GM23338 (cell line): ENCODE data around the gene GMPPB. TPM values are rescaled to one million over a fixed set of nuclear protein-coding genes. Genes with fewer than 3 reads are reported as not detected.

ENCODE experiments used
- ATAC-seq: fragments of 200-7000 bp; cut with Tn5 transposase; 3 replicates; pipeline ENCODE4 v1.9.1; 2020
- DNase-seq: peaks from one replicate; pipeline ENCODE4 v3.0.0-alpha.2; 2015; ENCODE audit warnings: low spot score
- H2AFZ ChIP-seq: fragments of 200-600 bp; sonication (generic); 2 replicates; pipeline ENCODE4 v1.8.0; 2016; ENCODE audit warnings: antibody characterized with exemption, mild to moderate bottlenecking, moderate library complexity
- H3F3A ChIP-seq: fragments of 200-600 bp; sonication (generic); replicated peaks from 2 replicates; pipeline ENCODE4 v1.8.0; 2017; ENCODE audit warnings: antibody characterized with exemption, mixed run types, low read depth
- H3K27ac ChIP-seq: fragments of 200-600 bp; sonication (generic); 2 replicates; pipeline ENCODE4 v1.6.1; 2016; ENCODE audit warnings: low read depth
- H3K27me3 ChIP-seq: fragments of 200-600 bp; sonication (generic); 2 replicates; pipeline ENCODE4 v1.8.0; 2016; ENCODE audit warnings: mild to moderate bottlenecking, mixed run types, moderate library complexity; ENCODE audit not compliant: insufficient read depth
- H3K36me3 ChIP-seq: fragments of 200-600 bp; sonication (generic); 2 replicates; pipeline ENCODE4 v1.8.0; 2016; ENCODE audit warnings: mild to moderate bottlenecking; ENCODE audit not compliant: insufficient read depth
- H3K4me1 ChIP-seq: fragments of 200-600 bp; sonication (generic); 2 replicates; pipeline ENCODE4 v1.8.0; 2016; ENCODE audit warnings: mild to moderate bottlenecking, moderate library complexity; ENCODE audit not compliant: insufficient read depth
- H3K4me2 ChIP-seq: fragments of 200-600 bp; sonication (generic); 2 replicates; pipeline ENCODE4 v1.7.1; 2017; ENCODE audit warnings: mixed run types
- H3K4me3 ChIP-seq: fragments of 200-600 bp; sonication (generic); 2 replicates; pipeline ENCODE4 v1.6.1; 2016; ENCODE audit warnings: mixed run types
- H3K79me2 ChIP-seq: fragments of 200-600 bp; sonication (generic); replicated peaks from 2 replicates; pipeline ENCODE4 v1.8.0; 2017; ENCODE audit warnings: mild to moderate bottlenecking; ENCODE audit not compliant: insufficient read depth
- H3K9me2 ChIP-seq: fragments of 200-600 bp; sonication (generic); 2 replicates; pipeline ENCODE4 v1.8.0; 2017; ENCODE audit not compliant: insufficient read depth
- H4K20me1 ChIP-seq: fragments of 200-600 bp; sonication (generic); replicated peaks from 2 replicates; pipeline ENCODE4 v1.8.0; 2017; ENCODE audit warnings: mild to moderate bottlenecking; ENCODE audit not compliant: insufficient read depth
- H3K27ac Mint-ChIP-seq: 2 replicates; pipeline ENCODE4 v1.8.0; 2020; ENCODE audit warnings: inconsistent platforms, mild to moderate bottlenecking, moderate library complexity, mixed read lengths
- H3K27me3 Mint-ChIP-seq: 3 replicates; pipeline ENCODE4 v1.8.0; 2022; ENCODE audit warnings: low read depth, mild to moderate bottlenecking, moderate library complexity, mixed read lengths, inconsistent platforms; ENCODE audit not compliant: insufficient read depth, poor library complexity
- H3K36me3 Mint-ChIP-seq: 3 replicates; pipeline ENCODE4 v1.8.0; 2021; ENCODE audit warnings: low read depth, mild to moderate bottlenecking, inconsistent platforms, moderate library complexity, mixed read lengths
- H3K4me1 Mint-ChIP-seq: 3 replicates; pipeline ENCODE4 v1.8.0; 2020; ENCODE audit warnings: mild to moderate bottlenecking, inconsistent platforms, mixed read lengths
- H3K4me3 Mint-ChIP-seq: 3 replicates; pipeline ENCODE4 v1.8.0; 2021; ENCODE audit warnings: moderate library complexity, mild to moderate bottlenecking, inconsistent platforms, mixed read lengths
- H3K9me3 Mint-ChIP-seq: 3 replicates; pipeline ENCODE4 v1.8.0; 2020; ENCODE audit warnings: moderate library complexity, mild to moderate bottlenecking, inconsistent platforms, mixed read lengths
- CREB1 ChIP-seq: fragments of 250-450 bp; sonication (Bioruptor Pico); IDR thresholded peaks from 2 replicates; pipeline ENCODE4 v1.5.0; 2020; ENCODE audit warnings: low read depth, mild to moderate bottlenecking, moderate library complexity
- CTCF ChIP-seq, 2 experiments: fragments of 200-600 bp in 1 of 2; sonication (generic) in 1 of 2; conservative IDR thresholded peaks; 2 replicates each; pipeline versions ENCODE4 v1.5.1 to v1.6.1; 2016 to 2017; ENCODE audit warnings: antibody characterized with exemption in 2 of 2, low read depth in 2 of 2, mild to moderate bottlenecking in 2 of 2, moderate library complexity in 1 of 2
- ETS1 ChIP-seq: IDR thresholded peaks from 2 replicates; pipeline ENCODE4 v1.6.1; 2016; ENCODE audit warnings: antibody characterized with exemption
- EZH2 ChIP-seq: fragments of 200-600 bp; sonication (generic); IDR thresholded peaks from one replicate; pipeline ENCODE4 v1.8.0; 2017; ENCODE audit warnings: antibody characterized with exemption, mild to moderate bottlenecking, low read depth; ENCODE audit not compliant: unreplicated experiment
- EZH2phosphoT487 ChIP-seq: fragments of 200-600 bp; sonication (generic); IDR thresholded peaks from one replicate; pipeline ENCODE4 v1.8.1; 2018; ENCODE audit warnings: antibody characterized with exemption; ENCODE audit not compliant: unreplicated experiment
- JUNB ChIP-seq: IDR thresholded peaks from one replicate; pipeline ENCODE4 v1.6.1; 2016; ENCODE audit warnings: antibody characterized with exemption; ENCODE audit not compliant: unreplicated experiment
- NANOG ChIP-seq: IDR thresholded peaks from 2 replicates; pipeline ENCODE4 v1.6.1; 2016; ENCODE audit warnings: antibody characterized with exemption, borderline replicate concordance
- POLR2AphosphoS5 ChIP-seq: IDR thresholded peaks from 2 replicates; pipeline ENCODE4 v1.6.1; 2016; ENCODE audit warnings: antibody characterized with exemption, low read depth
- REST ChIP-seq: IDR thresholded peaks from one replicate; pipeline ENCODE4 v1.6.1; 2018; ENCODE audit warnings: antibody characterized with exemption; ENCODE audit not compliant: unreplicated experiment
- STAT1 ChIP-seq: IDR thresholded peaks from one replicate; pipeline ENCODE4 v1.6.1; 2016; ENCODE audit warnings: antibody characterized with exemption; ENCODE audit not compliant: unreplicated experiment
- ZNF114 ChIP-seq: fragments of 250-450 bp; sonication (Bioruptor Pico); IDR thresholded peaks from 2 replicates; pipeline ENCODE4 v1.5.0; 2020; ENCODE audit warnings: mild to moderate bottlenecking, moderate library complexity
- ZNF331 ChIP-seq: fragments of 250-450 bp; sonication (Bioruptor Pico); IDR thresholded peaks from 2 replicates; pipeline ENCODE4 v1.5.0; 2020; ENCODE audit warnings: low read depth, mild to moderate bottlenecking, moderate library complexity
- polyA plus RNA-seq: library from polyadenylated mRNA; unstranded; fragments of >200 nt; fragmentation: Nextera tagmentation; extraction: Ambion mirVana; gene quantifications from 2 replicates; pipeline ENCODE4 v1.2.1, GENCODE V29; 2016
- total RNA-seq: library from RNA; depleted of rRNA; stranded (reverse); fragments of >200 nt; shearing (Covaris generic); gene quantifications from 2 replicates; pipeline ENCODE4 v1.2.3, GENCODE V29; 2014

GMPPB gene
- total and polyA plus RNA-seq, 2 experiments from 2014 or later, result 10.2 to 36.1 TPM

GRCh38 chr3:49718858-49719213, 4.9 kb downstream of the GMPPB start (continued):
- no peak for TF ChIP-seq CTCF (conservative IDR thresholded peaks at IDR 0.05; ENCODE audit: low read depth in 2 of 2)
- TF ChIP-seq ZNF331, result no peak
- TF ChIP-seq REST, result no peak
- TF ChIP-seq CREB1 (CRISPR knock-in tag), result no peak
- no peak for TF ChIP-seq NANOG
- no peak for TF ChIP-seq EZH2phosphoT487
- no peak; the same call in none of the 2 replicates for TF ChIP-seq POLR2AphosphoS5
- TF ChIP-seq EZH2, result no peak
- no peak; the same call in 1 of the 2 replicates for TF ChIP-seq ETS1
- no peak for TF ChIP-seq JUNB

GRCh38 chr3:49717959-49718857, 5.5 kb downstream of the GMPPB start:
- Histone ChIP-seq H3K9me2 (no peaks in the 10 kb centered on the region), H3K4me3 (peak overlapping the region; percentile 77), H3K27ac (peak overlapping the region; percentile 27; the same call in 1 of the 2 replicates), H3K79me2 (no peaks in the 10 kb centered on the region; the same call in 1 of the 2 replicates), H3K4me2 (peak overlapping the region; percentile 95), H3K36me3 (peaks cover 5% of the 10 kb centered on the region; the same call in 1 of the 2 replicates), H3F3A (peaks cover 8% of the 10 kb centered on the region; the same call in 1 of the 2 replicates), H2AFZ (0 out of 2 replicates have a peak overlapping the region, but pooled peaks have one; percentile 56), H3K4me1 (no peaks in the 10 kb centered on the region; the same call in 1 of the 2 replicates), H3K27me3 (no peaks in the 10 kb centered on the region), H4K20me1 (peaks cover 7% of the 10 kb centered on the region; the same call in 1 of the 2 replicates)
- Mint-ChIP-seq H3K27ac (peak overlapping the region; percentile 88), H3K4me1 (peaks cover 19% of the 10 kb centered on the region), H3K9me3 (peaks cover 6% of the 10 kb centered on the region; the same call in 1 of the 3 replicates), H3K36me3 (peaks cover 25% of the 10 kb centered on the region), H3K4me3 (peak overlapping the region; percentile 85), H3K27me3 (peaks cover 39% of the 10 kb centered on the region)
- peak; percentile 72 for DNase-seq
- peak; percentile 10 for ATAC-seq
- no peak for TF ChIP-seq POLR2AphosphoS5
- TF ChIP-seq ZNF114, result no peak
- TF ChIP-seq STAT1, result no peak
- no peak for TF ChIP-seq ZNF331
- no peak for TF ChIP-seq REST
- TF ChIP-seq EZH2, result no peak
- TF ChIP-seq CTCF (conservative IDR thresholded peaks at IDR 0.05; ENCODE audit: low read depth in 2 of 2), result no peak
